Stimulated activated CD4-positive, alpha-beta T cell treated with anti-CD3 and anti-CD28 coated beads, Interleukin-4, amount 100 ng/mL, for 1 hour (primary cell): ENCODE results near the gene FLRT1.

Source experiments
- DNase-seq: peaks from one replicate; pipeline ENCODE4 v3.0.0-alpha.2; 2020

The FLRT1 gene

GRCh38 chr11:64049509-64049908 lies 13.8 kb downstream of the FLRT1 start:
- no peak for DNase-seq

- no peak for DNase-seq
These were observed 15.6 kb downstream of the FLRT1 start for GRCh38 chr11:64051297-64051696.

GRCh38 chr11:64052436-64052835 lies 16.7 kb downstream of the FLRT1 start:
- no peak for DNase-seq

GRCh38 chr11:64052938-64053622 lies 17.3 kb downstream of the FLRT1 start:
- DNase-seq = no peak

- no peak for DNase-seq
These were observed 18.0 kb downstream of the FLRT1 start for GRCh38 chr11:64053699-64054098.

- DNase-seq = no peak
These were observed 19.3 kb downstream of the FLRT1 start for GRCh38 chr11:64055077-64055476.

GRCh38 chr11:64056213-64056785 lies 20.6 kb downstream of the FLRT1 start:
- no peak for DNase-seq

- no peak for DNase-seq
These were observed 21.1 kb downstream of the FLRT1 start for GRCh38 chr11:64056861-64057260.

GRCh38 chr11:64057890-64058289 lies 22.2 kb downstream of the FLRT1 start:
- no peak for DNase-seq

- DNase-seq = no peak
These were observed 22.8 kb downstream of the FLRT1 start for GRCh38 chr11:64058494-64058893.

- DNase-seq = no peak
These were observed 23.8 kb downstream of the FLRT1 start for GRCh38 chr11:64059339-64060140.

GRCh38 chr11:64060263-64060860 lies 24.6 kb downstream of the FLRT1 start:
- DNase-seq = no peak

GRCh38 chr11:64060861-64061444 lies 25.2 kb downstream of the FLRT1 start:
- DNase-seq = peak; percentile 62

- DNase-seq = no peak
These were observed 26.7 kb downstream of the FLRT1 start for GRCh38 chr11:64062185-64063039.

- DNase-seq = no peak
These were observed 28.0 kb downstream of the FLRT1 start for GRCh38 chr11:64063777-64064176.

GRCh38 chr11:64064374-64065140 lies 28.8 kb downstream of the FLRT1 start:
- no peak for DNase-seq

- no peak for DNase-seq
These were observed 29.4 kb downstream of the FLRT1 start for GRCh38 chr11:64065141-64065465.

GRCh38 chr11:64065712-64066111 lies 30.0 kb downstream of the FLRT1 start:
- no peak for DNase-seq

- no peak for DNase-seq
These were observed 31.7 kb downstream of the FLRT1 start for GRCh38 chr11:64067230-64067993.

GRCh38 chr11:64068705-64069400 lies 33.1 kb downstream of the FLRT1 start:
- DNase-seq = no peak
